ENCODE results near the gene ZNF329. TPM values are rescaled to one million over a fixed set of nuclear protein-coding genes. Genes with fewer than 3 reads are reported as not detected.

ZNF329 gene
- total RNA-seq, 2 experiments from 2014 or later: 3.1 to 3.2 TPM

GRCh38 chr19:58084596-58085347 is 65.8 kb downstream of the ZNF329 start:
- no peaks in the 10 kb centered on the region for H3K9me2 ChIP-seq (ENCODE audit: insufficient read depth, low read length)
- intact Hi-C loops (cut with micrococcal nuclease; ENCODE audit: unreplicated experiment): no loop called here
- H3K9me3 ChIP-seq (ENCODE audit: low read length): peaks cover 7% of the 10 kb centered on the region; the same call in 1 of the 2 replicates

GRCh38 chr19:58083021-58083420 is 67.6 kb downstream of the ZNF329 start:
- DNase-seq (ENCODE audit: low spot score): no peak
- no peaks in the 10 kb centered on the region for H3K9me2 ChIP-seq (ENCODE audit: insufficient read depth, low read length)
- H3K4me1 ChIP-seq (ENCODE audit: insufficient read depth, low read length, poor library complexity, severe bottlenecking): no peaks in the 10 kb centered on the region
- H3K27ac ChIP-seq (ENCODE audit: low read depth, low read length, poor library complexity, severe bottlenecking): no peak overlapping the region
- H3K36me3 ChIP-seq (ENCODE audit: insufficient read depth, low read length): no peaks in the 10 kb centered on the region
- no peaks in the 10 kb centered on the region for H4K20me1 ChIP-seq (ENCODE audit: insufficient read depth, low read length)
- BruUV-seq (replicated peaks): no TSS peak
- POLR2A ChIA-PET: no interaction called here
- no peaks in the 10 kb centered on the region for H3K79me2 ChIP-seq (ENCODE audit: insufficient read depth, low read depth, low read length)
- H2AFZ ChIP-seq (ENCODE audit: low read length): no peak overlapping the region
- no peak overlapping the region for H3K4me2 ChIP-seq (ENCODE audit: low read length)
- CTCF ChIA-PET (ENCODE audit: unreplicated experiment): no interaction called here
- H3K4me3 ChIP-seq (ENCODE audit: low read depth, low read length, poor library complexity, severe bottlenecking): no peak overlapping the region
- intact Hi-C loops (cut with micrococcal nuclease; ENCODE audit: unreplicated experiment): no loop called here
- H3K9me3 ChIP-seq (ENCODE audit: low read length): peaks cover 7% of the 10 kb centered on the region; the same call in 1 of the 2 replicates
- TF ChIP-seq CTCF (conservative IDR thresholded peaks at IDR 0.05; ENCODE audit: low read length) (no peak), EZH2phosphoT487 (IDR thresholded peaks at IDR 0.05; ENCODE audit: borderline replicate concordance, low read depth, low read length) (no peak)

More at GRCh38 chr19:58084596-58085347, 65.8 kb downstream of the ZNF329 start:
- Histone ChIP-seq H3K4me3 (ENCODE audit: low read depth, low read length, poor library complexity, severe bottlenecking) (no peak overlapping the region), H3K36me3 (ENCODE audit: insufficient read depth, low read length) (no peaks in the 10 kb centered on the region), H3K4me2 (ENCODE audit: low read length) (no peak overlapping the region), H3K4me1 (ENCODE audit: insufficient read depth, low read length, poor library complexity, severe bottlenecking) (no peaks in the 10 kb centered on the region), H3K79me2 (ENCODE audit: insufficient read depth, low read depth, low read length) (no peaks in the 10 kb centered on the region), H3K27ac (ENCODE audit: low read depth, low read length, poor library complexity, severe bottlenecking) (no peak overlapping the region), H2AFZ (ENCODE audit: low read length) (no peak overlapping the region), H4K20me1 (ENCODE audit: insufficient read depth, low read length) (no peaks in the 10 kb centered on the region)
- no peak for DNase-seq (ENCODE audit: low spot score)
- CTCF ChIA-PET (ENCODE audit: unreplicated experiment): no interaction called here
- POLR2A ChIA-PET: no interaction called here
- TF ChIP-seq CTCF (conservative IDR thresholded peaks at IDR 0.05; ENCODE audit: low read length) (no peak), EZH2phosphoT487 (IDR thresholded peaks at IDR 0.05; ENCODE audit: borderline replicate concordance, low read depth, low read length) (no peak)
- BruUV-seq (replicated peaks): no TSS peak

GRCh38 chr19:58079792-58080191 is 70.8 kb downstream of the ZNF329 start:
- Histone ChIP-seq H2AFZ (ENCODE audit: low read length) (no peak overlapping the region), H3K4me3 (ENCODE audit: low read depth, low read length, poor library complexity, severe bottlenecking) (no peak overlapping the region), H3K9me3 (ENCODE audit: low read length) (peaks cover 7% of the 10 kb centered on the region; the same call in 1 of the 2 replicates), H3K36me3 (ENCODE audit: insufficient read depth, low read length) (no peaks in the 10 kb centered on the region), H3K4me1 (ENCODE audit: insufficient read depth, low read length, poor library complexity, severe bottlenecking) (no peaks in the 10 kb centered on the region), H3K27ac (ENCODE audit: low read depth, low read length, poor library complexity, severe bottlenecking) (no peak overlapping the region), H4K20me1 (ENCODE audit: insufficient read depth, low read length) (no peaks in the 10 kb centered on the region), H3K4me2 (ENCODE audit: low read length) (no peak overlapping the region), H3K9me2 (ENCODE audit: insufficient read depth, low read length) (no peaks in the 10 kb centered on the region), H3K79me2 (ENCODE audit: insufficient read depth, low read depth, low read length) (no peaks in the 10 kb centered on the region)
- no TSS peak for BruUV-seq (replicated peaks)
- no peak for DNase-seq (ENCODE audit: low spot score)
- intact Hi-C loops (cut with micrococcal nuclease; ENCODE audit: unreplicated experiment): no loop called here
- no peak for TF ChIP-seq CTCF (conservative IDR thresholded peaks at IDR 0.05; ENCODE audit: low read length)
- no peak for TF ChIP-seq EZH2phosphoT487 (IDR thresholded peaks at IDR 0.05; ENCODE audit: borderline replicate concordance, low read depth, low read length)
- POLR2A ChIA-PET: no interaction called here
- CTCF ChIA-PET (ENCODE audit: unreplicated experiment): no interaction called here
